GM21737 (cell line): Measurements from ENCODE around the gene CRACDL.
"Not testable (repeated sequence)": the region's sequence is repeated elsewhere in the genome, so short reads cannot be mapped to it uniquely, and the experiment has no call there.

ENCODE experiments used
- ATAC-seq: cut with Tn5 transposase; IDR thresholded peaks from one replicate; pipeline ENCODE4 v1.9.1; 2021; ENCODE audit warnings: mild to moderate bottlenecking, moderate library complexity; ENCODE audit not compliant: unreplicated experiment

The CRACDL gene

DNA sequence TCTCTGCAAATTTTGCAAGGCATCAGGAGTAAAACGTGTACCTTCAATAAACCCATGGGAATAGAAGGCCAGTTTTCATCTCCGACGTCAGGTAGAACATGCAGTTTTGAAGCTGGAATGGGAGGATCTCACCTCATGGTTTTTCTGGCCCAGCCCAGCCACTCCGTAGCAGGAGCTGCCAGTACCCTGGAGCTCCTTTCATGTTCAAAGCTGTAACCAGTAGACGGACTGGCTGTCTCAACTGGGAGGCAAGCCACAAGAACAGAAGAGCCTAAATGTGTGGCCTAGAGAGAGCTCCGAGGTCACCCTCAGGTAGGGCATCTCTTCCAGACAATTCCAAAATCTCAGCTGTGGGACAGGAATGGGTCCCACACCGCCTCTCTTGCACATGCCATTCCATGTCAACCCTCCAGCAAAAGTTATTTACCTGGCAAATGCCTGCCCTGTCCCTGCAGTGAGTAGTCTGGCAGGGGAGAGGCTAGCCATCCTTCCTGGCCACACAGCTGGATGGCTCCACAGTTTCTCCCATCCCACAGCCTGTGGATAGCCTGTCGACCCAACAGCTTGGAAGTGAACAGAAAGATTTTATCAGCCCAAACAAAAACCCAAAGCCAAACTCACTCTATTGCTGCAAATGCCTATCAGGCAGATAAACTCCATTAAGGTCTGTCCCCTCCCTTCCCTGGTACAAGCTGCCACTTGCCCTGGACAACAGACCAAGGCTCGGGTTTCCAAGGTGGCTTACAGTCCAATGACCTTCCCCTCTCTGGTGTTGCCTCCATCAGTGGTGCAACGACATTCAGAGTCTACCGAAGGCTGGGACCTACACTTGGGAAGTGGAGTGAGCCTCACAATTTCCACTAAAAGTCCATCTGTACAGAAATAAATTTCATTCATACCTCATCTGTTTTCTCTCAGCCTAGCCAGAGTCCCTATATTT lies 27.8 kb downstream of the CRACDL start:
- no peak for ATAC-seq

DNA sequence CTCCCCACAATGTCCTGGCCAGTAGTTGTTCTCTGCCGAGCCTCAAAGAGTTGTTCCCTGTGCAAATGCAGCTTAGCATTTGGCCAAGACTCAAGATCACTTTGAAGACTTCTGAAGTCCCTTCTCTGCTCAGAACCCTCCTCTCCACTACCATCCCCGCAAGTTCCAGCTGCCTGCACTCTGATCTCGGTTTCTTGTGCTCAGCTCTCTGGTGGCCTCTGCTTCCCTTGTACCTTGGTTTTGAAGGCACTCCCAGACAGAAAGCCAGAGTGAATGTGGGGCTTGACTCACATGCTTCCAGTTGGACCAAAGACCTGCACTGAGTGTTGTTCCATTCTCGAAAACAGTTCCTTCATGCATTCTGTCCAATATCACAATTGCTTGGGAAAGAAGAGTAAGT lies 28.6 kb downstream of the CRACDL start:
- no peak for ATAC-seq

- ATAC-seq, result no peak
Measured at GRCh38 chr2:98903767-98904485, 32.1 kb downstream of the CRACDL start.

- ATAC-seq, result no peak
Measured at GRCh38 chr2:98903064-98903355, 33.0 kb downstream of the CRACDL start.

DNA sequence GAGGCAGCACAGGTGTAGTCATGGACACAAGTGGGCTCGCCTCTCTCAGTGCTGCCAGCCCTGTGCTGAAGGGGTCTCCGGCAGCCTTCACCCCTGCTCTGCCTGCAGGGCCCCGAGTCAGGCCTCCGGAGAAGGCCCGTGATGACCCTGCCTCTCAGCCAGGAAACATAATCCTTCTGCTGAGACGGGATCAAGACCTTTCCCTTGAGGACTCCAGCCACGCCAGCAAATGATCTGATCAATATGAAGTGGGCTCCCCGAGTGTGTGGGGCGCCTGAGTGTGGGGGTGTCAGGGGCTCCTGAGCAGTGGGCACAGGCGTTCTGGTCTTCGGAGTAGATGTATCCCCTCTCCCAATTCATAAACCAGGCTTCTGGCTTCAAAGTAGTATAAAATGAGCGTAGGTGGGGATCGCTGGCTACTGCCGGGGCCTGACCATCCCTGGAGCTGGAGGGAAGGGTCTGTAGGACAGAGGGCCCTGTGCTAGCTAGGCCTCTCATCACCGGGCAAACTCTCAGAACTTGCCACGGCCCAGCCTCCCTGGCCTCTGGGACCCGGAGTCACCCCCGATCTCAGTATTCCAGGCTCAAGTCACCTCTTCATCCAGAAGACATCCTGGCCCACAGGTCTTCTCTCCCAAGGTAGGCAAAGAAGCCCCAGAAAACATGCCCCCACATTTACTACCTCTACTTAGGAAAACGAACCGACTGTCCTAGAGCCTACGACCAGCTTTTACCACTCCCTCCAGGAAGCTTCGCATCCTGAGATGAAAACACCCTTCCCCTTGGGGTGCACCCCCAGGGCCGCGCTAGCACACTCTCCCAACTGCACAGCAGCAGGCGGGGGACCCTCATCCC lies 33.6 kb downstream of the CRACDL start:
- no peak for ATAC-seq

- no peak for ATAC-seq
Measured at GRCh38 chr2:98901702-98902101, 34.3 kb downstream of the CRACDL start.

- no peak for ATAC-seq
Measured at GRCh38 chr2:98901291-98901690, 34.7 kb downstream of the CRACDL start.

GRCh38 chr2:98900721-98901120 lies 35.3 kb downstream of the CRACDL start:
- no peak for ATAC-seq

DNA sequence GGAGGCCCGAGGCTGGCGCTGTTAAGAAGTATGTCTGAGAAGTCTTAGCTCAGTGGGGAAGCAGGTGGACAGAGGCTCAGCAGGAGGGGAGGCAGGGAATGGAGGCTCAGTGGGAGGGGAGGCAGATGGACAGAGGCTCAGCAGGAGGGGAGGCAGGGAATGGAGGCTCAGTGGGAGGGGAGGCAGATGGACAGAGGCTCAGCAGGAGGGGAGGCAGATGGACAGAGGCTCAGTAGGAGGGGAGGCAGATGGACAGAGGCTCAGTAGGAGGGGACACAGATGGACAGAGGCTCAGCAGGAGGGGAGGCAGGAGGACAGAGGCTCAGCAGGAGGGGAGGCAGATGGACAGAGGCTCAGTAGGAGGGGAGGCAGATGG lies 36.3 kb downstream of the CRACDL start:
- not testable (repeated sequence) for ATAC-seq

- ATAC-seq, result no peak
Measured at GRCh38 chr2:98899041-98899702, 36.9 kb downstream of the CRACDL start.

DNA sequence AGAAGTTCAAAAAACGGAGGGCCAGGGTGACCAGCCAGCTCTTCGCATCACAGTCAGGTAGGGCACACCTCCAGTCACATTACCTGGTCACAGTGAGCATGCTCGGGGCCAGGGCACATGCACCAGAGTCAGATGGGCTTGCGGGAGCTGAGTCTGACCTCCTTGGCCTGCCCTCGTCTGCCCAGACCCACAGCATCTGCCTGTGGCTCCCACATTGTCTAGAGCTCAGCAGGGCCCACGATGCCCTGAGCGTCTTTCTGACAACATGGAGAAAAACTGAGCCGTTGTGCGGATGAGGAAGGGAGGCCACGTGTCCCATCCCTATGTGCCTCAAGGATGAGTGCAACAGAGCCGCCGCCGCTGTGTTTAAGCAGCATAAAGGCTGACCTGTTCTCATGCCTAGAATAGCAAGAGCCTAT lies 37.6 kb downstream of the CRACDL start:
- ATAC-seq, result no peak

- no peak for ATAC-seq
Measured at GRCh38 chr2:98897746-98898145, 38.3 kb downstream of the CRACDL start.

GRCh38 chr2:98896944-98897343 lies 39.1 kb downstream of the CRACDL start:
- no peak for ATAC-seq

DNA sequence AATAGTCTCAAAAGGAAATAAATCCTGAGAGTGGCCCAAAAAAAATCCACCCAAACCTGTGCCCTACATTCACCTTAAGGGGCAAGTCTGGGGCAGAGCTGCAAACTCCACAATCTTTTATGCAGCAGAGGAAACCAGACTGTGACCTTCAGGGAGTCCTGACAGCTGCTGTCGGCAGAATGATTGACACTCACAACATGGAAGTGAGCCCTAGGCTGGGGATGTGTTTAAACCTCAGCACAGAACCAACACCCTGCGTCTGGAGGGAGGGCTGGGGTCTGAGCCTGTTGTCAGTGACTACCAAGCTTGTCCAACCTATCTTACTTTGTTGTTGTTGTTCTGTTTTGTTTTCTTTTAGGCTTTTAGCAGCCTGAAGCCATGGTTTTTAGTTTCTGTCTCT lies 39.6 kb downstream of the CRACDL start:
- ATAC-seq, result no peak

DNA sequence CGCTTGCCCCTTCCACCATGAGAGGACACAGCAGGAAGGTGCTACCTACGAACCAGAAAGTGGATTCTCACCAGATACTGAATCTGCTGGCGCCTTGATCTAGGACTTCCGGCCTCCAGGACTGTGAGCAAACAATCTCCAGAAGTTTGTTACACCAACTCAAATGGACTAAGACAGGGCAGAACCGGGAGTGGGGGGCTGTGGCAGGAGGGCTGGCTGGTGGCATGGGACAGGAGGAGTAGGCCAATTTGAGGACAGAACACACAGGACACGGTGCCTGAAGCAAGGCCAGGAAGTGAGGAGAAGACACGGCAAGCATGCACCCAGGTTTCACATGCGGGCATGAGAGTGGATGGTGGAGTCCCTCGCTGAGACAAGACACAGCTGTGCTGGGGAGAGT lies 40.1 kb downstream of the CRACDL start:
- no peak for ATAC-seq

GRCh38 chr2:98895221-98895620 lies 40.8 kb downstream of the CRACDL start:
- no peak for ATAC-seq

DNA sequence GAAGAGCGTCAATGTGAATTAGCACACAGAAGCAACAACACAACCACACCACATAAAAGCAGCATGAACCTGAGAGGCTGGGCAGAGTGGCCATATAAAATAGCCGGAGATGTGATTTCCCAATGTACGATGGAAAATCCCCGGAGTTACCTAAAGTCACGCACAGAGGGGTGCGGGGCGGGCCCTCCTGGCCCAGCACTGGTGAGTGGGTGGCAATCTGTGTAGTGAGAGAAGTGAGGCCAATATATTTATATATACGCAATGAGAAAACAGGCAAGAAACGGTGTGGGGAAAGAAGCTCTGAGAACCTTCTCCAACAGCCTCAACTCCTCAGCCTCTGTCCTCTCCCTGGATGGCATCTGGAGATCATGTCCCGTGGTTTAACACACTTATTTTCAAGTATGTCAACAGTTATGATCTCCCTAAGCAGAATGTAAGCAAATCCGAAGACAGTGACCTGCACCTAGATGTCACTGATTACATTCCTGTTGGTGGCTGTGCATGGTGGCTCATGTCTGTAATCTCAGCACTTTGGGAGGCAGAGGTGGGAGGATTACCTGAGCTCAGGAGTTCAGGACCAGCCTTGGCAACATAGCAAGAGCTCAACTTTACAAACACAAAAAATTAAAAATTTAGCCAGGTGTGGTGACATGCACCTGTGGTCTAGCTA lies 41.6 kb downstream of the CRACDL start:
- no peak for ATAC-seq

DNA sequence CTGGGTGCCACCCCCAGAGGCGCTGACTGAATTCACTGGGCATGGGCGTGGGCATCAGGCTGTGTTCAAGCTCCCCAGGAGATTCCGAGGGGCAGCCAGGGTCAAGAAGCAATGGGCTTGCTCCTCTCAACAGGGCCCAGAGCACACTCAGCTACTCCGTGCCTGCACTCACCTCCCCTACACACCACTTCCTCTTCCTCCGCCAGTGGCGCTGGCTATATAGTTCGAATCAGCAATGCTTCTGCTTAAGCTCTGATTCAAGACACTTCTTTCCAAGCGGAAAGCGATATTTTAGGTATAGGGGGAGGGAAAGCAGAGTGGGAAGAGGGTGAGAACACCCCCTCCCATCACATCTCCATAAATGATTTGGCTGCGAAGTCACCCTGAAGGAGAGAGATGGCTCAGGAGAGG lies 42.1 kb downstream of the CRACDL start:
- ATAC-seq, result no peak

DNA sequence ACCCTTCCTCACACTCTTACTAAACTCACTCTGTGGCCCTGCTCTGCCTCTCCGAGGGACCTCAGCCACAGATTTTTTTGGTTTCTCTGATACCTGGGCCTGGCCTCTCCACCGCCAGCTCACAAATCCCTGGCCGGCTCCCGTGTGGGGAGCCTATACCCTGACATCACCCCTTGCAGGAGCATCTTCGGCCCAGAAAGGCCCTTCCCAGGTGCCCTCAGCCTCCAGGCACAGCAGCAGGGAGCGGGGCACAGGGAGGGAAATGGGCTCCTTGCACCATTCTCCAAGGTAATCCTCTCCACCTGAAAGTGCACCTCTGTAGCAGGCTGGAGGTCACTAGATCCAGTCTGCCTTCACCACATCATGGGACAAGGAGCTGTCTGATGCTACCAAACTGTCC lies 43.2 kb downstream of the CRACDL start:
- no peak for ATAC-seq

GRCh38 chr2:98891591-98891990 lies 44.4 kb downstream of the CRACDL start:
- ATAC-seq, result no peak
